ENCODE data around the gene REG4. TPM values are rescaled to one million over a fixed set of nuclear protein-coding genes. Genes with fewer than 3 reads are reported as not detected.

The REG4 gene
- polyA plus RNA-seq, 1 donor from 2014 or later, result not detected

- no peak overlapping the region for H3K27ac ChIP-seq (ENCODE audit: low read length)
- no peaks in the 10 kb centered on the region for H4K20me1 ChIP-seq (ENCODE audit: insufficient read depth)
Measured at GRCh38 chr1:119794230-119794875, 16.9 kb downstream of the REG4 start.

GRCh38 chr1:119791377-119791776 is 19.9 kb downstream of the REG4 start:
- Histone ChIP-seq H3K4me3 (ENCODE audit: low read length) (no peak overlapping the region), H2AFZ (ENCODE audit: low read depth, low read length) (no peak overlapping the region), H3K36me3 (ENCODE audit: insufficient read depth, low read length) (no peaks in the 10 kb centered on the region), H3F3A (ENCODE audit: insufficient read depth, low read length, poor library complexity, severe bottlenecking) (no peaks in the 10 kb centered on the region), H3K27ac (ENCODE audit: low read length) (no peak overlapping the region), H3K79me2 (replicated peaks; ENCODE audit: insufficient read depth, low read length) (no peaks in the 10 kb centered on the region), H3K9me2 (ENCODE audit: insufficient read depth, low read length) (no peaks in the 10 kb centered on the region), H3K9me3 (ENCODE audit: low read length) (no peaks in the 10 kb centered on the region), H4K20me1 (ENCODE audit: insufficient read depth) (no peaks in the 10 kb centered on the region), H3K9ac (ENCODE audit: low read length) (no peak overlapping the region), H3K27me3 (ENCODE audit: insufficient read depth, low read depth, low read length) (no peaks in the 10 kb centered on the region), H3K4me2 (ENCODE audit: low read length) (no peak overlapping the region)
- TF ChIP-seq EP300 (conservative IDR thresholded peaks at IDR 0.05; ENCODE audit: poor library complexity, severe bottlenecking), result no peak
- no peak for TF ChIP-seq CTCF (IDR thresholded peaks at IDR 0.05; ENCODE audit: poor library complexity, severe bottlenecking)
- TF ChIP-seq EZH2 (IDR thresholded peaks at IDR 0.05; ENCODE audit: borderline replicate concordance, insufficient read depth, low read length, poor library complexity, severe bottlenecking), result no peak
- no peak for TF ChIP-seq REST (IDR thresholded peaks at IDR 0.05; ENCODE audit: borderline replicate concordance)

More at GRCh38 chr1:119794230-119794875, 16.9 kb downstream of the REG4 start:
- no peaks in the 10 kb centered on the region for H3K9me2 ChIP-seq (ENCODE audit: insufficient read depth, low read length)
- H3K79me2 ChIP-seq (replicated peaks; ENCODE audit: insufficient read depth, low read length), result no peaks in the 10 kb centered on the region
- no peak overlapping the region for H2AFZ ChIP-seq (ENCODE audit: low read depth, low read length)
- no peaks in the 10 kb centered on the region for H3F3A ChIP-seq (ENCODE audit: insufficient read depth, low read length, poor library complexity, severe bottlenecking)
- H3K4me3 ChIP-seq (ENCODE audit: low read length), result no peak overlapping the region
- no peaks in the 10 kb centered on the region for H3K36me3 ChIP-seq (ENCODE audit: insufficient read depth, low read length)
- H3K9me3 ChIP-seq (ENCODE audit: low read length), result no peaks in the 10 kb centered on the region
- no peak overlapping the region for H3K9ac ChIP-seq (ENCODE audit: low read length)
- no peaks in the 10 kb centered on the region for H3K27me3 ChIP-seq (ENCODE audit: insufficient read depth, low read depth, low read length)
- TF ChIP-seq MXI1 (conservative IDR thresholded peaks at IDR 0.05; ENCODE audit: poor library complexity, severe bottlenecking) (no peak), POLR2AphosphoS5 (IDR thresholded peaks at IDR 0.05) (no peak), EZH2 (IDR thresholded peaks at IDR 0.05; ENCODE audit: borderline replicate concordance, insufficient read depth, low read length, poor library complexity, severe bottlenecking) (no peak), EP300 (conservative IDR thresholded peaks at IDR 0.05; ENCODE audit: poor library complexity, severe bottlenecking) (no peak), RAD21 (conservative IDR thresholded peaks at IDR 0.05) (no peak), SMC3 (conservative IDR thresholded peaks at IDR 0.05; ENCODE audit: poor library complexity) (no peak), REST (IDR thresholded peaks at IDR 0.05; ENCODE audit: borderline replicate concordance) (no peak), TAF1 (IDR thresholded peaks at IDR 0.05; ENCODE audit: low read depth) (no peak), CTCF (IDR thresholded peaks at IDR 0.05; ENCODE audit: poor library complexity, severe bottlenecking) (no peak)
- no peak overlapping the region for H3K4me2 ChIP-seq (ENCODE audit: low read length)
